Measurements from ENCODE around the gene AADACL4.
"Not testable (repeated sequence)": the region's sequence is repeated elsewhere in the genome, so short reads cannot be mapped to it uniquely, and the experiment has no call there.

Gene AADACL4

DNA sequence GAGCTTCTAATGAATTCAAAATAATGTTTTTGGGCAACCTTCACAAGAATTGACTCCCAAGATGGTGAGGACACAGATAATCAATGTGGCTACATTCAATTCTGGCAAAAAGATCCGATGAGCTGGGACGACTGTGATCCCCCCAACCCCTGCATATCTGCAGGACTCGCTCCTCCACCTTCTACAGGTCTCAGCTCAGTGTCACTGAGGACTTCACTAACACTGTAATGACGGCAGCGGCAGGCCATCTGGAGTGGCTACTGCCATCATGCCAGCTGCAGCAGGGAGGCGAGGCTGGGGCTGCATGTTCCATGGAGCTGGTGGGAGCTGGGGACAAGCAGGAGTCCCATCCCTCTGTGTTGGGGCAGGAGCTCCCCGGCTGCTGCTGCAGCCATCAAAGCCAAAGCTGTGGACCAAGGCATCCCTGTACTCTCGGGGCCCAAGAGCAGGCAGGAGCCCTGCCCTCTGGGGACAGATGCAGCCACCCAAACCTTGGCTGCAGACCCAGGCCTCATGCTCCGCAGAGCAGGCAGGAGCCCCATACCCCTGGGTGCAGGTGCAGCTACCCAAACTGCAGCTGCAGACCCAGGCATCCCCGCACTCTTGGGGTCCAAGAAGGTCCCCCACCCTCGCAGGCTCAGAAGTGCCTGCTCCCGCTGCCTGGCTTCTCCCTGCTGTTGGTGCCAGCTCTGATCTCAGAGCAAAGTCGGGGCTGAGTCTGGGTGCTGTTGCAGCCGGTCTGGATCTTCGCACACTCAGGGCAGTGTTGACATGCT lies 13.7 kb upstream of the AADACL4 start:
- DNase-seq (ENCODE audit: low spot score), result no peak

DNA sequence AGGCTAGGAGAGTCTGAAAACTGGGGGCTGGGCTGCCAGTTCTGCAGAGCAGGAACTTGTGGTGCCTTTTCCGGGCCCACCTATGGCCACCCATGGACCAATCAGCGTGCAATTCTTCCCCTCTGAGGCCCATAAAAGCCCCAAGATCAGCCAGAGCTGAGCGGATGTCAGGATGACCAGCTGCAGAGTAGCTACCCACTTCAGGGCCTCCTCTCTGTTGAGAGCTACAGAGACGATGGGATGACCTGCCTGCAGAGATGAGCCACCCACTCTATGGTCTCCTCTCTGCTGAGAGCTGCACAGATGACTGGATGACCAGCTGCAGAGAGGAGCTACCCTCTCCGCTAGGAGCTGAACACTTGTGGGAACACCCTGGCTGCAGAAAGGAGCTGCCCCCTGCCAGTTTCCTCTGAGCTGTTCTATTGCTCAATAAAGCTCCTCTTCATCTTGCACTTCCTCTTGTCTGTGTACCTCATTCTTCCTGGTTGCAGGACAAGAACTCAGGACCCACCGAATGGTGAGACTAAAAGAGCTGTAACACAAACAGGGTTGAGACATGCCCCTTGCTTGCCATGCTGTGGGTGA lies 12.8 kb upstream of the AADACL4 start:
- DNase-seq (ENCODE audit: low spot score), result no peak

DNA sequence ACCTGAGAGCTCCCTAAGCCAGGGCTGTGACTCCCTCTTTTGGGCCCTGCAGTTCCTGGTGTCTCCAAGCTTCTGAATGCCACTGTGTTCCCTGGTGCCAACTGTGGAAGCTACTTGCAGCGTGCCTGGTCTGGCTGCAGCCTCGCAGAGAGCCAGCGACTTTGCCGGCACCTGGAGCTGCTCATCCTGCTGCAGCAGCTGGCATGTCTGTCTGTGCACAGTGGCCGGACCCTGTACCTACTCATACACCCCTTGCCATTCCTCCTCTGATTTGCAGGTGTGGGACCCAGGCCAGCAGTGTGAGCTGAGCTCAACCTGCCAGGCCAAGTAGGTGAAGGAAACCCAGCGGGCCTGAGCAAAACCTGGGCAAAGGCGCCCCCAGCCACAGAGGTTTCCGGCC lies 12.3 kb upstream of the AADACL4 start:
- DNase-seq (ENCODE audit: low spot score), result no peak

DNA sequence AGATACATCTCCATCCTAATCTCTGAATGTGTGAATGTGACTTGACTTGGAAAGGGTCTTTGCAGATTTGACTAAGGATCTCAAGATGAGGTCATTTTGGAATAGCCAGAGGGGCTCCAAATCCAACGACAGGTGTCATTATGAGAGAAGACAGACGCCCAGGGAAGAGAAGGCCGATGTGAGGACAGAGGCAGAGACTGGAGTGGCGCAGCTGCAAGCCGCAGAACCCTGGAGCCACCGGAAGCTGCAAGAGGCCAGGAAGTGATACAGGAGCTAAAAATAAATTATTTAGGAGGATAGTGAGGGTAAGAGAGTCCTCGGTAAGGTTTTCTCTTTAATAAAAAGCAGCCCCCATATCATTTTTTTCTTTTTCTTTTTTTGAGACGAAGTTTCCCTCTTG lies 9.7 kb upstream of the AADACL4 start:
- DNase-seq (ENCODE audit: low spot score), result no peak

DNA sequence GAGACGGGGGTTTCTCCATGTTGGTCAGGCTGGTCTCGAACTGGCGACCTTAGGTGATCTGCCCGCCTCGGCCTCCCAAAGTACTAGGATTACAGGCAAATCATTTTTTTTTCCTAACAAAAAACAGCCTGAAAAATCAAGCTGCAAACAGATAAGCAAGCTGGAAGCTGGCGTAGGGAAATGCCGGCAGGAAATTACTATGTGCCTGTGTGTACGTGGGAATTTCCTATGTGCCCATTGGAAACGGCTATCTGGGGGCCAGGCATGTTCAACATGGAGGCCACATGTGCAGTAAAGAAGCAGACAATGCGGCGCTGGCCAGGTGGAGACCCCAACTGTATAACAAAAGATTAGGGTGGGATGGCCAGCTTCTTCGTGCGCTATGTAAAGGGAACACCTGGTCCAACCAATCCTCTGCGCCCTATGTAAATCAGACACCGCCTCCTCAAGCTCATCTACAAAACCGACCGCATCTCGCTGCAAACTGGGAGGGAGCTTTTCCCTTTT lies 9.1 kb upstream of the AADACL4 start:
- no peak for DNase-seq (ENCODE audit: low spot score)

DNA sequence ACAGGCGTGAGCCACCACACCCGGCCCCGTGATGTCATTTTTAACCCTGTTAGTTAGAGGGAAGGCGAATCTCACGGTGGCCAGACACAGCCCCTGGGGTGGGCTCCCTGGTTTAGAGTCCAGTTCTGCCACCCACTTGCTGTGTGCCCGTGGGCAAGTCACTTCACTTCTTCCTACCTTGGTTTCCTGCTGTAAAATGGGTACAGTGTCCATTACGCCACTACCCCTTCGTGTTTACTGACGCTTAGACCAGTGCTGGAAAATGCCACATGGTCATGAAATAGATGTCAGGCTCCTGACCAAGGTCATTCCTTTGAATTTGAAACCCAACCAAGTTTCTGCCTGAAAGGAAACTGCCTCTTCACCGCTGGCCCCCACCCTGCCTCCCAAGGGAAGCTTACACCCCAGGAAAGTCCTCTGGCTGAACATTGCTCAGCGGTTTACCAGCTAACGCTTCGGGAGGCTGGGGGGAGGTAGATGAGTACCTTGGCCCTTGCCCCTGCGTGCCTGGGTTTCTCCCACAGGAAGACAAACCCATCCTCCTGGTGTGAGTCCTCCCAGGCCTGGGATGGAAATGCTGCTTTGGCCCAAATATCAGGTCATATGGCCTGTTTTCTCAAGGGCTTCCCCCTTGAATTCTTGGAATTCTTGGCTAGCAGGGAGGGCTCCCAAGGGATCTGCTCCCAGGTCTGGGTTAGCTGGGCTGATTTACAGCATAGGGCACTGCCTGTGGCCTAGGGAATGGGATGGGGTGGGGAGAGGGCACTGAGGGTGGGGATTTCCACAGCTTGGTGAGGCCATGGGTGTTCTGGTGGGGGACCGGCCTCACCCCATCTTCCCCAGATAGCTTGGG lies 7.6 kb upstream of the AADACL4 start:
- no peak for DNase-seq (ENCODE audit: low spot score)

DNA sequence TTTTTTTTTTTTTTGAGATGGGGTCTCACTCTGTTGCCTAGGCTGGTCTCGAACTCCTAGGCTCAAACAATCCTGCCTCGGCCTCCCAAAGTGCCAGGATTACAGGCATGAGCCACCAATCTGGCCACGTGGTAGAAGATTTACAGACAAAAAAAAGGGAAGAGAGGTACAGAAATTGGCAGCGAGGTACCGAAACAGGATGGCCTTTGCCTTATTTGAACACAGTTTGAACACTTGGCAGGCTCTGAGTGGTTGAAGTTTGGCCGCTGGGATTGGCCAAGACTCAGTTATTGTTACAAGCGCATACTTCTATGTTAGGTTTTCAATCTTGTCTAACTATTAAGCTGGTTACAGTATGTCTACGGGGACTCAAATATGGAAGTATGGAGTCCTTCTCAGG lies 6.2 kb upstream of the AADACL4 start:
- no peak for DNase-seq (ENCODE audit: low spot score)

DNA sequence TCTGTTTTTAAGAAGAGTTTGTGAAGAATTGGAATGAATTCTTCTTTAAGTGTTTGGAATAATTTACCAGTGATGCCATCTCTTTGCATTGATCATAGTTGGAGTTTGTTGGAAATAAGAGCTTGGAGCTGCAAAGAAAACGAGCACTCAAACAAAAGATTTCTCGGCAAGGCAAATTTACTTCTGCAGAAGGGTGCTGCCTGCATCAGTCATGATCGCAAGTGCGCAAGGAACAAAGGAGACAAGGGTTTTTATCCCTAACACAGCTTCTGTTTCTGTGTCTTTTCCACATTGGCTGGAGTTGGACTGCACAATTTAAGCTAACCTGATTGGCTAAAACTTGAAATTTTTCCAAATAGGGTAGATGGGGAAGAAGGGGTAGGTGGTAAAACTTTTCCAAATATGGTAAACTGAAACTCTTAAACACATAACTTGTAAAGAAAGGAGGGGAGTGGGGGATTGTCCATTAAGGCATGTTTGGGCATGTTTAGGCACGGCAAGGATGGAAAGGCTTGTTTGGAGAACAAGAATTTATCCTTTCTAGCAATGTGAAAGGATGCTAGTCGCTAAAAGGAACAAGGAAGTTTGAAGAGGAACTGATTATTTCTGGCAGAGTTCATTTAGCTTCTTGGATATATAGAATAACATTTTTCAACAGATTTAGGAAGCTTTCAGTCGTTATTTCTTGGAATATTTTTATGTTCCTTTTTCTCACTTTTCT lies 3.5 kb upstream of the AADACL4 start:
- DNase-seq (ENCODE audit: low spot score), result no peak

DNA sequence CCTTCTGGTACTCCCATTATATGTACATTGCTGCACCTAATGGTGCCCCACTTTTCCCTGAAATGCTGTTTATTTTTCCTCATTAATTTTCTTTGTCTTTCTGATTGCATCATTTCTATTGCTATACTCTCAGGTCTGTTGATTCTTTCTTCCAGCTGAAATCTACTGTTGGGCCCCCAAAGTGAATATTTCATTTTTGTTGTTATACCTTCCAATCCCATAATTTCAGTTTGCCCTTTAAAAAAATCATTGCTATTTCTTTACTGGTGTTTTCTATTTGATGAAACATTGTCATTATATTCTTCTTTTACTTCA lies 3.0 kb upstream of the AADACL4 start:
- DNase-seq (ENCODE audit: low spot score), result no peak

DNA sequence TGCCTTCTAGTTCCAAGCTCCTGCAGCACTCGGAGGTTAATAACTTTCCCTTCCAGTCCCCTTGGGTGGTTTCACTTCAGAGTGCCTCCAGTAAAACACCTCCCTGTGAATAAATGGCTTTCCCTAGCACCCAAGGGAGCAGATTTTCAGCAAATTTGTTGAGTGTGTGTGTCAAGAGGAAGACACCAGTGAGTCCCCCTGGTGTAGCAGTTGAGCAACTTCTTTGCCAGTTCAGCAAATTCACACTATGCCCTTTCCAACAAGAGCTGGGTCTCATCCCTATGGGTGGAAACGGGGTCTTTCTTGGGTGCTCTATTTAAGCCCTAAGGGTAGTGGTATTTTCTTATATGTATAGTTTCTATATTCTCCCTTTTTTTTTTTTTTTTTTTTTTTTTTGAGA lies 806 bp upstream of the AADACL4 start:
- no peak for DNase-seq (ENCODE audit: low spot score)

DNA sequence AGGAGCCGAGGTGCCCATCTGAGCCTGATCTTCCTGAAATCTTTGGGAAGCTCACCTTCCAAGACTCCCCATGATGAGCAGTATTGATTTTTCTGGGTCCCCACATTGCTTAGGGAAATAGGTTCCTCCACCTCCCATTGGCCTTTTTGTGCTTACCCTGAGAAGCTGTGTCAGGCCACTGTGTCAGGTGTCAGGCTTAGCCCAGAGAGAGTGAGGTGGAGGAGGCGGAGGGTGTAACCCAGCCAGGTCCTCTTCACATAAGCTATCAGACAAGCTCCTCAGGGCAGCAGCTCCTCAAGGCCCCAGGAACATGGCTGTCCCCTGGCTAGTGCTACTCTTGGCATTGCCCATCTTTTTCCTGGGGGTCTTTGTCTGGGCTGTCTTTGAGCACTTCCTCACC lies 352 bp downstream of the AADACL4 start:
- no peak for DNase-seq (ENCODE audit: low spot score)

DNA sequence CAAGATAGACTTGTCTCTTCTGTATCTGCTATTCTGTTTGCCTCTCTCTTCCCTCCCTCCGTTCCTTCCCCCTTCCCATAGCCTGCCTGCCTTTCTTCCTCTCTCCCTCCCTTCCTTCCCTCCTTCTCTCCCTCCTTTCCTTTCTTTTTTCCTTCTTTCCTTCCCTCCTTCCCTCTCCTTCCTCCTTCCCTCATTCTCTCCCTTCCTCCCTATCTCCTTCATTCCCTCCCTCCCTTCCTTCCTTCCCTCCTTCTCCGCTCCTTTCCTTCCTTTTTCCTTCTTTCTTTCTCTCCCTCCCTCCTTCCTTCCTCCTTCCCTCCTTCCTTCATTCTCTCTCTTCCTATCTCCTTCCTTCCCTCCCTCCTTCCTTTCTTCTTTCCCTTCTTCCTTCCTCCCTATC lies 944 bp downstream of the AADACL4 start:
- no peak for DNase-seq (ENCODE audit: low spot score)

DNA sequence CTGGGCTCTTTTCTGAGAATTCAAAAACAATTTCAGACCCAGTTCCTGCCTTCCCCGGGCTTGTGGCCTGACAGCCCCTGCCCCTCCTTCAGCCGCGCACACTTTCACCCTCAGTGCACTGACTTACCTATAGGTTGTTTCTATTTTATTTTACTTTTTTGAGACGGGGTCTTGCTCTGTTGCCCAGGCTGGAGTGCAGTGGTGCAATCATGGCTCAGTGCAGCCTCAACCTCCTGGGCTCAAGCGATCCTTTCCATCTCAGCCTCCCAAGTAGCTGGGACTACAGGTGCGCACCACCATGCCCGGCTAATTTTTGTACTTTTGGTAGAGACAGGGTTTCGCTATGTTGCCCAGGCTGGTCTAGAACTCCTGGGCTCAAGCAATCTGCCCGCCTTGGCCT lies 1.5 kb downstream of the AADACL4 start:
- not testable (repeated sequence) for DNase-seq (ENCODE audit: low spot score)

DNA sequence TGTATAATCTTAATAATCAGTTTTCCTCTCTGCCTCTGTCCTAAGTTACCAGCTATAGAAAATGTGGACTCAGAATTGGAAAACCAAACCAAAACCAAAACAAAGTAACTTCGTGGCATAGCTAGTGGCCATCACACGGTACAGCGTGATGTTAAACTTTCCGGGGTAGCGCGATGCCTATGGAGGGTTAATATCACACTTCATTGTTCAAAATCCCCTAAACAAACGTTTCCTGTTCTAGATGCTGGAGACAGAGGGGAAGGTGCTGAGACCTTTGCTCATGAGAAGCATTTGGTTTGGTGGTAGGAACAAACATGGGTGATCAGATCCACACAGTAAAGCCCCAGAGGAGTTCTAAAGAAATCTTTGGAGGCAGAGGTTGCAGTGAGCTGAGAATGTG lies 4.9 kb downstream of the AADACL4 start:
- no peak for DNase-seq (ENCODE audit: low spot score)

DNA sequence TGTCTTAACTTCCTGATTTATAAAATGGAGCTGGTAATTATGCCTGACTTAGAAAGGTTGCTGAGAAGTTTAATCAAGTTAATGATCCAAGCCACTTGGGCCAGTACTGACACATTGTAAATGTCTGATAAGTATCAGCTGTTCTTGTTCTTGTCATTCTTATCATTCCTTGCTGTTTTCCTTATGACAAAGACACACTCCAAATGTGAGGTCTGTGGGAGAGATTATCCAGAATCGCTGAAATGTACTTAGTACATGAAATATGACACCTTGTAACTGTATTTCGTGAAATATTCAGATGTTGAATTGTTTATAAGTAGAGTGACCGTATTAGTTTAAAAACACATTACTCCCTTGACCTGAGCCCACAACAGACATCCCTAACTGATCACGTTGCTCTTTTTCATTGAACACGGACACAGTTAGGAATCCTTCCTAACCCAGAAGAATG lies 6.1 kb downstream of the AADACL4 start:
- DNase-seq (ENCODE audit: low spot score), result no peak

DNA sequence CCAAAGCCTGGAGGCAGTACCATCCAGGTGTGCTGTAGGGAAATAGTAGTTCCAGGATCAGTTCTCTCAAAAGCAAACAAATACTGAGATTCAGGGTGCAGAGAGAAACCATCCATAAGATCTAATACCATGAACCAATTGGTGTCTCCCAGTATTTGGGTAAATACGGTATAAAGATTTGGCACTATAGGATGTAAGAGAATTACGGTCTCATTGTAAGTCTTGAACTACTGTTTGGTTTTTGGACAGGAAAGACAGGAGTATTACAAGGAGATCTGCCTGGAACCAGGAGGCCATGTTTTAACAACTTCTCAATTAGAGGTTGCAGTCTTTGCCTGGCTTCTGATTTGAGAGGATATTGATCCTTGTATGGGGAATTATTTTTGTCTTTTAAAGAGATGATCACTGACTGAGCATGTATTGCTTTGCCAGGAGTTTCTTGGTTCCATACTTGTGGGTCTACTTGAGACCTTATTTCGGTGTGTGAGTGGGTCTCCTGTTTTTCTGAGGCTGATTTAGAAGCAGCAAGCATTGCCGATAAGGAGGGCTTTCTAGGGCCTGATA lies 10.2 kb downstream of the AADACL4 start:
- DNase-seq (ENCODE audit: low spot score), result no peak

DNA sequence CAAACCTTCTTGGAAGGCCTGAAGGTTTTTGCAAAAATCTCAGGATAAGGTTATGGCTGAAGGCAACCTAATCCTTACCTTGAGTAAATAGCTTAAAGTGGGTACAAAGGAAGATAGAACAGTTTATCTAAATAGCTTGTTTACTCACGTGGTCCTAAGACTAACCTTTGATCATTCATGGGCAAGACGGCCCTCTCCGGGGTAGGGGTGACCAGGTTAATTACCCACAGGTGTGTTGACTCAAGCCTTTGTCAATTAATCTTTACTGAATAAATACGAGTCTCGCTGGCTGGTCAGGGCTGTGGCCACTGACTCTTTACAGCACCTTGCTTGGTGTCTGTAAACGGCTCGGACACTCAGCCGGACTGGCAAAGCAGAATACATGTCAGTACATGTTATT lies 10.8 kb downstream of the AADACL4 start:
- DNase-seq (ENCODE audit: low spot score), result no peak

DNA sequence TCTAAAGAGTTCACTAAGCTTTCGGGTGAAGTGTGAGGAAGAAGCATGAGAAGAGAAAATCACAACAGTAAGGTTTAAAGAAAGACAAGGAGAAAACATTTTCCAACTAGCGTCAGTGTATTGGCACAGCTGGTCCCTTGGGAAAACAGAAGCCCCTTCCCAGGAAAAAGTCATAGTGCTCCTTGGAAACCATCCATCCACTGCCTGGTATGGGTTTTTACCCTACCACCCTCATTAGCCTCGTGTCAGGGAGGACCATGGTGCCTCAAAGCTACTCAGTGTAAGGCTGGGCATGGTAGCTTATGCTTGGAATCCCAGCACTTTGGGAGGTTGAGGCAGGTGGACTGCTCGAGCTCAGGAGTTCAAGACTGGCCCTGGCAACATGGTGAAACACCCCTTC lies 12.7 kb downstream of the AADACL4 start:
- DNase-seq (ENCODE audit: low spot score), result no peak

DNA sequence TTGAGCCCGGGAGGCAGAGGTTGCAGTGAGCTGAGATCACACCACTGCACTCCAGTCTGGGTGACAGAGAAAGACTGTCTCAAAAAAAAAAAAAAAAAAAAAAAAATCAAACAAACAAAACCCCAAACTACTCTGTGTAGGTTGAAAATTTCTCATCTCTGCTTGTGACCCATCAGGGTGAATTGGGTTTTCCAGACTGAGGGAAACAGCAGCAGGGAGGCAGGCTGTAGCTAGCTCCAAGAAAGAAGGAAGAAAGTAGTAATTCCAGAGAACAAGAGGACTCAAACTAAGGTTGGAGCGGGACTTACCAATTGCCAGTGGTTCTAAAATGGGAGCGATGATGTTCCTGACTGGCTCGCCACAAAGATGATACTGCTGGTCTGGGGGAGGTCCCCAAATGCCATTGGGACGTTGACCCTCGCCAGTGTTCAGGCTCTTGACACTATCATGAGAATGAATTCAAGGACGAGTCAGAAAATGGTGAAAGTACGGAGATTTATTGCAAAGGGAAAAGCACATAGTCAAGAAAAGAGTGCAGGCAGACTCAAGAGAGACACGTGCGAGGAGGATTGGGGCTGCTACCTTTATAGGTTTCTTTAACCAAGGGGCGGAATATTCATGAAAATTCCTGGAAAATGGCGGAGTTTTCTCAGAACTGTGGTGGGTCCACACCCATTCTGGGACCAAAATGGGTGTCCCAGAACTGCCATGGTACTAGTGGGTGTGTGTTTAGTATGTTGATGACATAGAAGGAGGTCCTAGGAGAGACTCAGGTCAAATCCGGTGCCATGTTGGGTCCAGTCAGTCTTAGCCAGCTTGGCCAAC lies 13.4 kb downstream of the AADACL4 start:
- DNase-seq (ENCODE audit: low spot score), result no peak

DNA sequence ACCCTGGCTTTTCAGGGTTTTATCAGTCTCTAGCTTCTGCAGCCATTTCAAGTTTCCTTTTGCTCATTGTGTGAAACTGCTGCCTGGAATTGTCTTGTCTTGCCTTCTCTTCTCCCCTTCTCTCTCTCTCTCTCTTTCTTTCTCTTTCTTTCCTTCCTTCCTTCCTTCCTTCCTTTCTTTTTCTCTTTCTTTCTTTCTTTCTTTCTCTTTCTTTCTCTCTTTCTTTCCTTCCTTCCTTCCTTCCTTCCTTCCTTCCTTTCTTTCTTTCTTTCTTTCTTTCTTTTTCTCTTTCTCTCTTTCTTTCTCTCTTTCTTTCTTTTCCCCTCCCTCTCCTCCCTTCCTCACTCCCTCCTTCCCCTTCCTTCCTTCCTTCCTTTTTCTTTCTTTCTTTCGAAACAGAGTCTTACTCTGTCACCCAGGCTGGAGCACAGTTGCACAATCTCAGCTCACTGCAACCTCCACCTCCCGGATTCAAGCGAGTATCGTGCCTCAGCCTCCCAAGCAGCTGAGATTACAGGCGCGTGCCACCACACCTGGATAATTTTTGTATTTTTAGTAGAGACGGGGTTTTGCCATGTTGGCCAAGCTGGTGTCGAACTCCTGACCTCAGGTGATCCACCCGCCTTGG lies 14.1 kb downstream of the AADACL4 start:
- not testable (repeated sequence) for DNase-seq (ENCODE audit: low spot score)

All from cerebellar cortex (tissue), 1 donor.